ENCODE measurements around the gene CBFA2T3.
A peak's percentile ranks its signal among the peaks of the same experiment; 100 is the strongest.
"Not testable (repeated sequence)": the region's sequence is repeated elsewhere in the genome, so short reads cannot be mapped to it uniquely, and the experiment has no call there.

CBFA2T3 gene

GRCh38 chr16:89005201-89006035, 28.4 kb upstream of the CBFA2T3 start:
- Mint-ChIP-seq H3K9me3 (ENCODE audit: low read depth) (no peaks in the 10 kb centered on the region), H3K27me3 (peaks cover 15% of the 10 kb centered on the region), H3K4me1 (ENCODE audit: low read depth) (peaks cover 8% of the 10 kb centered on the region), H3K27ac (no peak overlapping the region), H3K4me3 (no peak overlapping the region), H3K36me3 (no peaks in the 10 kb centered on the region)

GRCh38 chr16:89004209-89004831, 27.3 kb upstream of the CBFA2T3 start:
- H3K36me3 Mint-ChIP-seq = no peaks in the 10 kb centered on the region
- H3K27me3 Mint-ChIP-seq = peaks cover 10% of the 10 kb centered on the region
- no peak overlapping the region for H3K4me3 Mint-ChIP-seq
- no peaks in the 10 kb centered on the region for H3K9me3 Mint-ChIP-seq (ENCODE audit: low read depth)
- H3K4me1 Mint-ChIP-seq (ENCODE audit: low read depth) = peaks cover 11% of the 10 kb centered on the region
- no peak overlapping the region for H3K27ac Mint-ChIP-seq

GRCh38 chr16:89003831-89004208, 26.8 kb upstream of the CBFA2T3 start:
- Mint-ChIP-seq H3K9me3 (ENCODE audit: low read depth) (no peaks in the 10 kb centered on the region), H3K27ac (no peak overlapping the region), H3K4me1 (ENCODE audit: low read depth) (peaks cover 16% of the 10 kb centered on the region)

GRCh38 chr16:89002851-89003830, 26.1 kb upstream of the CBFA2T3 start:
- H3K9me3 Mint-ChIP-seq (ENCODE audit: low read depth) = no peaks in the 10 kb centered on the region
- H3K36me3 Mint-ChIP-seq = no peaks in the 10 kb centered on the region
- peaks cover 8% of the 10 kb centered on the region for H3K27me3 Mint-ChIP-seq
- H3K27ac Mint-ChIP-seq = no peak overlapping the region
- no peak overlapping the region for H3K4me3 Mint-ChIP-seq
- H3K4me1 Mint-ChIP-seq (ENCODE audit: low read depth) = peaks cover 16% of the 10 kb centered on the region

More at GRCh38 chr16:89003831-89004208, 26.8 kb upstream of the CBFA2T3 start:
- no peak overlapping the region for H3K4me3 Mint-ChIP-seq
- H3K36me3 Mint-ChIP-seq = no peaks in the 10 kb centered on the region
- peaks cover 8% of the 10 kb centered on the region for H3K27me3 Mint-ChIP-seq

- H3K9me3 Mint-ChIP-seq (ENCODE audit: low read depth); H3K4me3 Mint-ChIP-seq; H3K36me3 Mint-ChIP-seq; H3K27ac Mint-ChIP-seq; H3K27me3 Mint-ChIP-seq: not testable (repeated sequence)
- peaks cover 16% of the 10 kb centered on the region for H3K4me1 Mint-ChIP-seq (ENCODE audit: low read depth)
These were observed 25.1 kb upstream of the CBFA2T3 start for GRCh38 chr16:89002081-89002480.

- H3K4me3 Mint-ChIP-seq = no peak overlapping the region
These were observed 24.4 kb upstream of the CBFA2T3 start for GRCh38 chr16:89001117-89002027.

GRCh38 chr16:89000207-89000959, 23.4 kb upstream of the CBFA2T3 start:
- H3K36me3 Mint-ChIP-seq = no peaks in the 10 kb centered on the region
- H3K9me3 Mint-ChIP-seq (ENCODE audit: low read depth) = no peaks in the 10 kb centered on the region
- H3K4me1 Mint-ChIP-seq (ENCODE audit: low read depth) = peaks cover 16% of the 10 kb centered on the region
- peak overlapping the region; percentile 46 for H3K27ac Mint-ChIP-seq
- H3K4me3 Mint-ChIP-seq = no peak overlapping the region
- H3K27me3 Mint-ChIP-seq = peaks cover 5% of the 10 kb centered on the region

More at GRCh38 chr16:89001117-89002027, 24.4 kb upstream of the CBFA2T3 start:
- no peaks in the 10 kb centered on the region for H3K9me3 Mint-ChIP-seq (ENCODE audit: low read depth)
- no peaks in the 10 kb centered on the region for H3K36me3 Mint-ChIP-seq
- peaks cover 5% of the 10 kb centered on the region for H3K27me3 Mint-ChIP-seq
- H3K27ac Mint-ChIP-seq = no peak overlapping the region
- peaks cover 16% of the 10 kb centered on the region for H3K4me1 Mint-ChIP-seq (ENCODE audit: low read depth)

- peaks cover 19% of the 10 kb centered on the region for H3K4me1 Mint-ChIP-seq (ENCODE audit: low read depth)
- H3K27me3 Mint-ChIP-seq = peaks cover 2% of the 10 kb centered on the region
- H3K9me3 Mint-ChIP-seq (ENCODE audit: low read depth) = no peaks in the 10 kb centered on the region
- no peak overlapping the region for H3K4me3 Mint-ChIP-seq
- H3K36me3 Mint-ChIP-seq = no peaks in the 10 kb centered on the region
- H3K27ac Mint-ChIP-seq = peak overlapping the region; percentile 46
These were observed 22.6 kb upstream of the CBFA2T3 start for GRCh38 chr16:88999457-89000206.

GRCh38 chr16:88995746-88996535, 18.9 kb upstream of the CBFA2T3 start:
- peaks cover 12% of the 10 kb centered on the region for H3K4me1 Mint-ChIP-seq (ENCODE audit: low read depth)
- no peak overlapping the region for H3K4me3 Mint-ChIP-seq
- no peaks in the 10 kb centered on the region for H3K36me3 Mint-ChIP-seq
- no peaks in the 10 kb centered on the region for H3K9me3 Mint-ChIP-seq (ENCODE audit: low read depth)
- H3K27ac Mint-ChIP-seq = no peak overlapping the region
- H3K27me3 Mint-ChIP-seq = peaks cover 2% of the 10 kb centered on the region

GRCh38 chr16:88995194-88995593, 18.2 kb upstream of the CBFA2T3 start:
- no peak overlapping the region for H3K4me3 Mint-ChIP-seq
- no peak overlapping the region for H3K27ac Mint-ChIP-seq
- H3K4me1 Mint-ChIP-seq (ENCODE audit: low read depth) = peaks cover 12% of the 10 kb centered on the region
- no peaks in the 10 kb centered on the region for H3K36me3 Mint-ChIP-seq
- peaks cover 2% of the 10 kb centered on the region for H3K27me3 Mint-ChIP-seq
- H3K9me3 Mint-ChIP-seq (ENCODE audit: low read depth) = no peaks in the 10 kb centered on the region

GRCh38 chr16:88994695-88995094, 17.7 kb upstream of the CBFA2T3 start:
- peaks cover 9% of the 10 kb centered on the region for H3K4me1 Mint-ChIP-seq (ENCODE audit: low read depth)

GRCh38 chr16:88993946-88994600, 17.1 kb upstream of the CBFA2T3 start:
- no peak overlapping the region for H3K27ac Mint-ChIP-seq
- no peaks in the 10 kb centered on the region for H3K9me3 Mint-ChIP-seq (ENCODE audit: low read depth)
- no peak overlapping the region for H3K4me3 Mint-ChIP-seq
- H3K27me3 Mint-ChIP-seq = no peaks in the 10 kb centered on the region
- H3K36me3 Mint-ChIP-seq = no peaks in the 10 kb centered on the region
- peaks cover 6% of the 10 kb centered on the region for H3K4me1 Mint-ChIP-seq (ENCODE audit: low read depth)

More at GRCh38 chr16:88994695-88995094, 17.7 kb upstream of the CBFA2T3 start:
- no peaks in the 10 kb centered on the region for H3K27me3 Mint-ChIP-seq
- H3K9me3 Mint-ChIP-seq (ENCODE audit: low read depth) = no peaks in the 10 kb centered on the region
- H3K36me3 Mint-ChIP-seq = no peaks in the 10 kb centered on the region
- H3K4me3 Mint-ChIP-seq = no peak overlapping the region
- no peak overlapping the region for H3K27ac Mint-ChIP-seq
